DND-41 (cell line): ENCODE measurements around the gene RALA.

ENCODE experiments used
- ATAC-seq: fragments of 200-7000 bp; cut with Tn5 transposase; 3 replicates; pipeline ENCODE4 v1.9.1; 2021; ENCODE audit warnings: low read depth; ENCODE audit not compliant: insufficient read depth
- DNase-seq: peaks from one replicate; pipeline ENCODE4 v3.0.0-alpha.2; 2020
- H2AFZ ChIP-seq: 2 replicates; pipeline ENCODE4 v1.6.0; 2012; ENCODE audit warnings: low read depth, low read length
- H3K27ac ChIP-seq: 2 replicates; pipeline ENCODE4 v1.5.1; 2012; ENCODE audit warnings: low read length, inconsistent platforms
- H3K27me3 ChIP-seq: fragments of 200-600 bp; sonication (generic); 2 replicates; pipeline ENCODE4 v1.6.0; 2012; ENCODE audit warnings: low read length, mild to moderate bottlenecking, inconsistent platforms; ENCODE audit not compliant: insufficient read depth, poor library complexity
- H3K36me3 ChIP-seq: 2 replicates; pipeline ENCODE4 v1.5.1; 2012; ENCODE audit warnings: low read length, inconsistent platforms; ENCODE audit not compliant: insufficient read depth
- H3K4me1 ChIP-seq: 2 replicates; pipeline ENCODE4 v1.5.1; 2012; ENCODE audit warnings: mild to moderate bottlenecking, low read length; ENCODE audit not compliant: insufficient read depth
- H3K4me2 ChIP-seq: 2 replicates; pipeline ENCODE4 v1.6.0; 2012; ENCODE audit warnings: mild to moderate bottlenecking, moderate library complexity, low read length, inconsistent platforms; ENCODE audit not compliant: insufficient read depth
- H3K4me3 ChIP-seq, 2 experiments: fragments of 200-600 bp in 1 of 2; shearing (Covaris generic) in 1 of 2; 2 replicates each; pipeline ENCODE4 v1.5.1; 2012 to 2016; ENCODE audit warnings: inconsistent platforms in 2 of 2, low read length in 2 of 2, mild to moderate bottlenecking in 2 of 2, low read depth in 1 of 2, moderate library complexity in 1 of 2
- H3K79me2 ChIP-seq: 2 replicates; pipeline ENCODE4 v1.6.0; 2012; ENCODE audit warnings: low read length, inconsistent platforms; ENCODE audit not compliant: insufficient read depth
- H3K9ac ChIP-seq: 2 replicates; pipeline ENCODE4 v1.6.0; 2012; ENCODE audit warnings: low read depth, mild to moderate bottlenecking, inconsistent platforms, low read length, moderate library complexity
- H3K9me3 ChIP-seq: 2 replicates; pipeline ENCODE4 v1.5.1; 2012; ENCODE audit warnings: low read length, moderate library complexity, mild to moderate bottlenecking, inconsistent platforms; ENCODE audit not compliant: insufficient read depth, severe bottlenecking
- H4K20me1 ChIP-seq: 2 replicates; pipeline ENCODE4 v1.6.0; 2012; ENCODE audit warnings: low read length; ENCODE audit not compliant: insufficient read depth
- EZH2 ChIP-seq: IDR thresholded peaks from 3 replicates; pipeline ENCODE4 v1.6.1; 2012; ENCODE audit warnings: borderline replicate concordance, low read depth, mild to moderate bottlenecking, moderate library complexity, low read length, inconsistent platforms; ENCODE audit not compliant: severe bottlenecking
- TF ChIP-seq, protein P1 (sequence below): IDR thresholded peaks from 2 replicates; pipeline ENCODE4 v1.5.1; 2012; ENCODE audit warnings: borderline replicate concordance, low read length, moderate library complexity, mild to moderate bottlenecking; ENCODE audit not compliant: poor library complexity, severe bottlenecking; ENCODE audit errors: extremely low read depth

The RALA gene

DNA sequence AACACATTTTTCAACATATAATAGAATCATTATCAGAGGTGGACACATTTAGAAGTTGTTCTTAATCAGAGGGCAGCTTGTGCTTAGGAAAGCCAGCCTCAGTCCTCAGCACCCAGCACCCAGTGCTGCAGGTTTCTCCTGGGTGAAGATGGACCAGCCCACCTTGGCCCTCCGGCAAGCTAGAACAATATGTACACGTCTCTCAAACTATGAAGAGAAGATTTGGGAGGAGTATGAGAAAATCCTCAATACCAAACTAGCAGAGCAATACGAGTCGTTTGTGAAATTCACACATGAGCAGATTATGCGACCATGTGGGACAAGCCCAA, 13.5 kb upstream of the RALA start:
- Histone ChIP-seq H3K27me3 (no peaks in the 10 kb centered on the region), H3K79me2 (no peaks in the 10 kb centered on the region), H3K36me3 (no peaks in the 10 kb centered on the region), H3K4me2 (no peak overlapping the region), H3K27ac (no peak overlapping the region), H2AFZ (no peak overlapping the region), H4K20me1 (no peaks in the 10 kb centered on the region), H3K4me3 (no peak overlapping the region), H3K4me1 (peaks cover 14% of the 10 kb centered on the region), H3K9ac (no peak overlapping the region), H3K9me3 (no peaks in the 10 kb centered on the region)
- ATAC-seq (no peak), DNase-seq (no peak)
- TF ChIP-seq EZH2: no peak
- TF ChIP-seq, protein P1, sequence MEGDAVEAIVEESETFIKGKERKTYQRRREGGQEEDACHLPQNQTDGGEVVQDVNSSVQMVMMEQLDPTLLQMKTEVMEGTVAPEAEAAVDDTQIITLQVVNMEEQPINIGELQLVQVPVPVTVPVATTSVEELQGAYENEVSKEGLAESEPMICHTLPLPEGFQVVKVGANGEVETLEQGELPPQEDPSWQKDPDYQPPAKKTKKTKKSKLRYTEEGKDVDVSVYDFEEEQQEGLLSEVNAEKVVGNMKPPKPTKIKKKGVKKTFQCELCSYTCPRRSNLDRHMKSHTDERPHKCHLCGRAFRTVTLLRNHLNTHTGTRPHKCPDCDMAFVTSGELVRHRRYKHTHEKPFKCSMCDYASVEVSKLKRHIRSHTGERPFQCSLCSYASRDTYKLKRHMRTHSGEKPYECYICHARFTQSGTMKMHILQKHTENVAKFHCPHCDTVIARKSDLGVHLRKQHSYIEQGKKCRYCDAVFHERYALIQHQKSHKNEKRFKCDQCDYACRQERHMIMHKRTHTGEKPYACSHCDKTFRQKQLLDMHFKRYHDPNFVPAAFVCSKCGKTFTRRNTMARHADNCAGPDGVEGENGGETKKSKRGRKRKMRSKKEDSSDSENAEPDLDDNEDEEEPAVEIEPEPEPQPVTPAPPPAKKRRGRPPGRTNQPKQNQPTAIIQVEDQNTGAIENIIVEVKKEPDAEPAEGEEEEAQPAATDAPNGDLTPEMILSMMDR: no peak

DNA sequence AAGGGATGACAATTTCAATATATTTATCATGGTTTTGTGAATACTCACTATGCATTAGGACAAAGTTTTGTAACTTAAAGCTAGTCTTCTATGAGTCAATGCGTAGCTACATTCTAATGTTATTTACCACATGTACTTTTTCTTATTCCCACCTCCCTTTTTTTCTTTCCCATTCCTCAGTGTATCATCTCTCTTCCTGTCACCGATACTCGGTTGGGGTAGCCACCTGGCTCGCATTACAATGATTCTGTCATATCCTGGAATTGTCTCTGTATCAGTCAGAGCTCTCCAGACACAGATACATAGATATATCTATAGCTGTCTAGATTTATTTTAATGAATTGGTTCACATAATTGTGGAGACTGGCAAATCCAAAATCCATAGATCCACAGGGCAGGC, 9.8 kb upstream of the RALA start:
- DNase-seq: no peak
- H3K4me2 ChIP-seq: no peak overlapping the region
- H3K9me3 ChIP-seq: no peaks in the 10 kb centered on the region
- H2AFZ ChIP-seq: no peak overlapping the region
- H3K27ac ChIP-seq: no peak overlapping the region
- no peak overlapping the region for H3K4me3 ChIP-seq
- no peak for ATAC-seq
- no peak overlapping the region for H3K9ac ChIP-seq
- H3K79me2 ChIP-seq: no peaks in the 10 kb centered on the region
- no peak for TF ChIP-seq EZH2
- TF ChIP-seq, protein P1: no peak
- H3K4me1 ChIP-seq: peaks cover 6% of the 10 kb centered on the region
- no peaks in the 10 kb centered on the region for H3K27me3 ChIP-seq
- H4K20me1 ChIP-seq: no peaks in the 10 kb centered on the region
- no peaks in the 10 kb centered on the region for H3K36me3 ChIP-seq

DNA sequence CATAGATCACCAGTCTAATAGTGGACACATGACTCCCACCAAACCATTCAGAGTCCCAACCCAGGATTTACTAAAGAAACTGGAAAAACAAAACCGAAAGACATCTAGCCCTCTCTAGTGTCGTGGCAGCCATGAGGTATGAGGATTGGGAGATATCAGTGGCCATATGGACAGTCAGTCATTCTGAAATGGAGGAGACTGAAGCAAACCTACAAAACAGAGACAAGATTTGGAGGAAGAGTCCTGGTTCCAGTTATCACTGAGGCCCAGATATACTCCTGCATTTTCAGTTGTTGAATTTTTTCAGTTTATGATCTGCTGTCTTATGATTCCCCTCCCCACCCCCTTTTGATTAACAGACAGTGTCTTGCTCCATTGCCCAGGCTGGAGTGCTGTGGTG, 9.1 kb upstream of the RALA start:
- DNase-seq (no peak), ATAC-seq (no peak)
- H3K4me2 ChIP-seq: no peak overlapping the region
- TF ChIP-seq, protein P1: no peak
- no peak for TF ChIP-seq EZH2
- no peak overlapping the region for H3K9ac ChIP-seq
- no peak overlapping the region for H3K4me3 ChIP-seq
- H3K9me3 ChIP-seq: no peaks in the 10 kb centered on the region
- no peak overlapping the region for H2AFZ ChIP-seq
- no peak overlapping the region for H3K27ac ChIP-seq
- H4K20me1 ChIP-seq: no peaks in the 10 kb centered on the region
- H3K4me1 ChIP-seq: no peaks in the 10 kb centered on the region
- no peaks in the 10 kb centered on the region for H3K79me2 ChIP-seq
- no peaks in the 10 kb centered on the region for H3K36me3 ChIP-seq
- H3K27me3 ChIP-seq: no peaks in the 10 kb centered on the region

DNA sequence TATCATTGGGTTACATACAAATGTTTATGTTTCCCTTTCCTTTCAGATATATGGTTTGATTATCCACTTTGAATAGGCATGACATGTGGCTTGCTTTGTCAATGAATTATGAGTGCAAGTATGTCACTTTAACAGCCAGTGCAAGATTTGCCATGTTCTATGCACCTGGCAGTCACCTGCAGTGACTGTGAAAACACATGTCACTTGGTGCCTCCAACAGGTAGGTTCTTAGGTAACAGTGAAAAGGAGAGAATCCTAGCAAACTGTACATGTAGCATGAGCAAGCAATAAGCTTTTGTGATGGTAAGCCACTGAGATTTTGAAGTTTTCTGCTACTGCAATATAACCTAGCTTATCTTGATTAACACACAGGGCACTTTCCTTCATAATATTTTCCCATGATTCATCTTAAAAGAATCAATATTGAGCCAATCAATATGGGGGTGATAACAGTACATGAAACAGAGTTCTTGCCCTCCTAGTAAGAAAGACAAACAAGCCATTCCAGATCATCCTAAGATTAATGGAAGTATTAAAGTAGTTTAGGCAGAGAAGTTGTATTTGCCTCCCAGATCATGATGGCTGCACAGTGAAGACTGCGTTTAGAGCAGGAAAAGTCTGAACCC, 7.9 kb upstream of the RALA start:
- Histone ChIP-seq H3K27ac (no peak overlapping the region), H3K27me3 (no peaks in the 10 kb centered on the region), H3K4me2 (no peak overlapping the region), H4K20me1 (no peaks in the 10 kb centered on the region), H3K9me3 (no peaks in the 10 kb centered on the region), H2AFZ (no peak overlapping the region), H3K4me3 (no peak overlapping the region), H3K9ac (no peak overlapping the region), H3K79me2 (no peaks in the 10 kb centered on the region), H3K4me1 (no peaks in the 10 kb centered on the region), H3K36me3 (no peaks in the 10 kb centered on the region)
- ATAC-seq (no peak), DNase-seq (no peak)
- TF ChIP-seq, protein P1: no peak
- TF ChIP-seq EZH2: no peak
